Measurements from ENCODE around the gene TRIM44.

DNA sequence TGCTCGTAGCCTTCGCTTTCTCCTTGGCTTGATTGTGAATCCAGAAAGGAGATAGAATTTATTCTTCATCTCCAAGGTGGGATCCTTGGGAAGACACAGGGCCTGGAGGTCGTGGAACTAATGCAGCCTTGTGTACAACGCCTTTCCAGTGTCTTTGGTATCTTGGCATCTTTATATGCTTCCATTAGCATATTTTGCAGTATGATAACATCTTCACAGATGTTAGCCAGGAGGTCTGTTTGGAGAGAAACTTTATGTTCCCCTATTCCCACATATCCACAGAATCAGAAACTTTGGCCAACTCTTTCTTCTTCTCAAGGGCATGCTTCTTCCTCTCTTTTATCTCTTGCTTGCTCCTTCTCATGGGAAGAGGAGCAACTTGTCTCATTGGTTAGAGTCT is 101.2 kb downstream of the TRIM44 start:
- TF ChIP-seq, protein P1, sequence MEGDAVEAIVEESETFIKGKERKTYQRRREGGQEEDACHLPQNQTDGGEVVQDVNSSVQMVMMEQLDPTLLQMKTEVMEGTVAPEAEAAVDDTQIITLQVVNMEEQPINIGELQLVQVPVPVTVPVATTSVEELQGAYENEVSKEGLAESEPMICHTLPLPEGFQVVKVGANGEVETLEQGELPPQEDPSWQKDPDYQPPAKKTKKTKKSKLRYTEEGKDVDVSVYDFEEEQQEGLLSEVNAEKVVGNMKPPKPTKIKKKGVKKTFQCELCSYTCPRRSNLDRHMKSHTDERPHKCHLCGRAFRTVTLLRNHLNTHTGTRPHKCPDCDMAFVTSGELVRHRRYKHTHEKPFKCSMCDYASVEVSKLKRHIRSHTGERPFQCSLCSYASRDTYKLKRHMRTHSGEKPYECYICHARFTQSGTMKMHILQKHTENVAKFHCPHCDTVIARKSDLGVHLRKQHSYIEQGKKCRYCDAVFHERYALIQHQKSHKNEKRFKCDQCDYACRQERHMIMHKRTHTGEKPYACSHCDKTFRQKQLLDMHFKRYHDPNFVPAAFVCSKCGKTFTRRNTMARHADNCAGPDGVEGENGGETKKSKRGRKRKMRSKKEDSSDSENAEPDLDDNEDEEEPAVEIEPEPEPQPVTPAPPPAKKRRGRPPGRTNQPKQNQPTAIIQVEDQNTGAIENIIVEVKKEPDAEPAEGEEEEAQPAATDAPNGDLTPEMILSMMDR (conservative IDR thresholded peaks at IDR 0.05; ENCODE audit: low read length), result no peak
- no peak for TF ChIP-seq EZH2phosphoT487 (IDR thresholded peaks at IDR 0.05; ENCODE audit: borderline replicate concordance)

Data from Loucy (cell line).